Muscle of arm (tissue), 12 donors: Measurements from ENCODE around the gene NPRL2. TPM values are rescaled to one million over a fixed set of nuclear protein-coding genes. Genes with fewer than 3 reads are reported as not detected.
"Not testable (repeated sequence)": the region's sequence is repeated elsewhere in the genome, so short reads cannot be mapped to it uniquely, and the experiment has no call there.

Experiments used
- DNase-seq: peaks from one replicate; pipeline ENCODE4 v3.0.0-alpha.2; 2013
- polyA plus RNA-seq, 12 donors: library from polyadenylated mRNA; unstranded; fragments of 120-200 nt; gene quantifications; one replicate each; pipeline ENCODE4 v1.2.1, GENCODE V29; 2013; ENCODE audit not compliant: insufficient read length in 12 of 12

Gene NPRL2
- polyA plus RNA-seq, 12 donors = 7.5 to 21.8 (median 18.0) TPM; not detected in 1

DNA sequence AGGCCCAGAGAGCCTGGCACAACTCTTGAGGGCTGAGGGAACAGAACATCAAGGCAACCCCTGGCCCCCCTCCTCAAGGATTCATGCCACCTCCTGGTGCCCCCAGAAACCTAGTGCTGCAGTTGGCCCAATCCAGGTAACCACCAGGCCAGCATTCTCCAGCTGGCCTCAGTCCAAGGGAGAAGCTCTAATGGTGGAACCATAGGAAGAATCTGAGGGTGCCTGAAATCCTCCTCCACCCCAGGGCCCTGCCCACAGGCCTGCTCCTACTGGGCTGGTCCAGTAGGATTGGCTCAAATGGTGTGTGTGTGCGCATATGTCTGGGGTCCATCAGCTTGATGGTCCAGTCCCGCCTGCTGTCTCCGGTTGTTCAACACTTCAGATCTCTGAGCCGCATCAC is 35.8 kb downstream of the NPRL2 start:
- DNase-seq = no peak

- DNase-seq = no peak
Measured at GRCh38 chr3:50314342-50314741, 36.2 kb downstream of the NPRL2 start.

GRCh38 chr3:50312041-50312440 is 38.5 kb downstream of the NPRL2 start:
- not testable (repeated sequence) for DNase-seq

DNA sequence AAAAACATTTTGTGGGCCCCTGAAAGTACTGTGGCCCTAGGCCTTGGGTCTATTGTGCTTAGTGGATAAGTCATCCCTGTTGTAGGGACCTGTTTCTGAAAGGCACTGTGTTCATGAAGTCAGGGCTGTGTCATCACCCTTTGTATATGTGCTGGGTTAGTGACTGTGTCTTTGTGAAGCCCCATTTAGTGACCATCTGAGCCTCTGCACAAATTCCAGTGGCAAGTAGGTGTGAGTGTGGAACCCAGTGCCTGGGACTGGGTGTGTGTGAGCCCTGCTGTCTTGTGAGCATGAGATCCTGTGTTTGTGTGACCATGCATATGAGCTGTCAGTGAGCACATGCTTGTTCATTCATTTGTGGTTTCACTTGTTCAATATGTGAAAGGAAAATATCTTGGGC is 46.0 kb downstream of the NPRL2 start:
- no peak for DNase-seq

GRCh38 chr3:50303013-50303815 is 47.4 kb downstream of the NPRL2 start, which contains the start of gene HYAL1:
Gene HYAL1 (minus strand): TSS chr3:50303574. CDS start chr3:50302956, 618 bp downstream.
- DNase-seq = no peak

- DNase-seq = no peak
Measured at GRCh38 chr3:50302095-50303012, 48.2 kb downstream of the NPRL2 start.

- no peak for DNase-seq
Measured at GRCh38 chr3:50300681-50301254, 49.8 kb downstream of the NPRL2 start.

- no peak for DNase-seq
Measured at GRCh38 chr3:50299929-50300680, 50.5 kb downstream of the NPRL2 start.

DNA sequence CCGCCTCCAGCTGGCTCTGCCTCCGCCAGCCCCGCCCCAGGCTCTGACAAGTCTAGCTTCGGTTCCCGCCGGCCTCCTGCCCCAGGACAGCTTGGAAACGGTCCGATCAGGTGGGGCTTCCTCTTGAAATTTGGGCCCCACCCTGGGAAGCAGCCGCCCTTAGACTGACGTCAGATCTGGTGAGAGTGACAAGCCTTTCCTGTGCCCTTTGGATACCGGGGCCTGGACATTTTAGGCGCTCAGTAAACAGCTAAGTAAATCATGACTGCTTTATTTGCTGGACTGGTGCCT is 51.0 kb downstream of the NPRL2 start:
- DNase-seq = no peak

DNA sequence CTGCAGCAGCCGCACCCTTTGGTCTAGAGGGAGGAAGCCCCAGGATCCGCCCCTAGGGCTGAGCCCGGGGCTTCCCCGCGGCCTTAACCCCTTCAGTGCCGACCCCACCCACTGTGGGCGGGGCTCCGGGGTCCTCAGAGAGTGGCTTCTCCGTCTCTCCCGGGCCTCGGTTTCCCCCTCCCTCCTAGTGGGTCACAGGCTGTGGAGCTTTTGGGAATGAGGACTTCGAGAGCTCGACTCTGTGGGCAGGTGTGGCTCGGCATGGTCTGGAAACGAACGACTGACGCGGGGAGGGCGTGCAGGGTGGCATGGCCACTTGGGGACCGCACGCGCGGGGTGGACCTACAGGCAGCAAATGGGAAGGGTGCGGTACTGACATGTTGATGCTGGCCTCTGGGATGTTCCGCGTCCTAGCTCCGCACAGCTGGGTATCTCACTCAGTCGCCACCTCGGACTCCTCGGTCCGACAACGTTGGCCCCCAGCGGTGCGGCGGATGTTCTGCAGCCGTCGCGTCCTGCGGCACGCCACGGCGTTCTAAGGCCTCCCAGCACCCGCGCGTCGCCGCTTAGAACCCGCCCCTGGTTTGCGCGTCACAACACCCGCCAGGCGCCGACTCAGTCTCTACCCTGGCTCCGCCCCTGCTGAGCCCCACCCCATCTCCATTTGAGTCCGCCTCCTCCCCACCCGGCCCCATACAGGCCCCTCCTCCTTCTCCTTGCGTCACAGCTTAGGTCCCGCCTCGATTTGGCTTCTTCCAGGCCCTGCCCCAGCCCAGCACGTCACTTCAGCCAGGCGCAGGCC is 51.5 kb downstream of the NPRL2 start, which contains the start of the genes HYAL3 and NAA80:
TSS of gene HYAL3 (minus strand) at position 570 of the 802 bp plus-strand sequence. CDS start 3,803 bp downstream, outside the sequence.
TSS of gene NAA80 (minus strand) at position 570 of the 802 bp plus-strand sequence. CDS start 1,942 bp downstream, outside the sequence.
- peak; percentile 100 for DNase-seq

- no peak for DNase-seq
Measured at GRCh38 chr3:50297896-50298725, 52.5 kb downstream of the NPRL2 start.

DNA sequence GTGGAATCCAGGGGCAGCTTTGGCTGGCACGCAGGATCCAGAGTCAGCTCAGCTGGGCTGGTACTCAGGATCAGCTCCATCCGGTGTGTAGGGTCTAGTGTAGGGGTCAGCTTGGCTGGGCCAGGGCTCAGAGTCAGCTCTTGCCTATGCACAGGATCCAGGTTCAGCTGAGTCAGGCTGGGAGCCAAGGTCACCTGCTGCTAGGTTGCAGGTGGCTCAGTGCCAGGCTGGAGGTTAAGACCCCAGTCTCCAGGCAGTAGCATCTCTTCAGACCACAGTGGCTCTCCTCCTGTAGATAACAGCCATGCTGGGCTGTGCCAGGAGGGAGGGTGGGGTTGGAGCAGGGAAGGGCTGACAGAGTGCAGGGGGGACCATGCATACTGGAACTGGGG is 53.2 kb downstream of the NPRL2 start:
- DNase-seq = no peak

Other genes with a start within 250 kb of the NPRL2 start
- 10 to 100 TPM in 9 of 12 donors, 1 to 10 TPM in 2, not detected in 1; 6.4 to 70.8 (median 14.0) TPM for gene SEMA3F, start 195.5 kb downstream of the NPRL2 start, polyA plus RNA-seq
- under 1 TPM in 3 of 12 donors, not detected in 9; 0.08 to 0.23 (median 0.21) TPM for gene GNAT1, start 159.2 kb downstream of the NPRL2 start, polyA plus RNA-seq
- gene SLC38A3, start 145.5 kb downstream of the NPRL2 start, polyA plus RNA-seq = 1 to 10 TPM in 10 of 12 donors, not detected in 2; 1.3 to 4.3 (median 3.1) TPM
- 100 to 1,000 TPM; 153 to 270 (median 174) TPM for gene GNAI2, start 114.6 kb downstream of the NPRL2 start, polyA plus RNA-seq
- 10 to 100 TPM in 11 of 12 donors, not detected in 1; 30.1 to 92.7 (median 35.2) TPM for gene SEMA3B, start 81.6 kb downstream of the NPRL2 start, polyA plus RNA-seq
- 10 to 100 TPM in 10 of 12 donors, 1 to 10 TPM in 1, not detected in 1; 8.2 to 40.8 (median 26.1) TPM for gene LSMEM2, start 71.7 kb downstream of the NPRL2 start, polyA plus RNA-seq
- gene IFRD2, start 58.3 kb downstream of the NPRL2 start, polyA plus RNA-seq = 10 to 100 TPM in 11 of 12 donors, not detected in 1; 33.8 to 53.7 (median 48.0) TPM
- gene HYAL3, start 51.4 kb downstream of the NPRL2 start, polyA plus RNA-seq = 1 to 10 TPM in 10 of 12 donors, not detected in 2; 1.2 to 4.4 (median 2.1) TPM
- gene NAA80, start 51.4 kb downstream of the NPRL2 start, polyA plus RNA-seq = 10 to 100 TPM in 1 of 12 donors, 1 to 10 TPM in 9, not detected in 2; 4.5 to 12.5 (median 6.1) TPM
- gene HYAL1, start 47.2 kb downstream of the NPRL2 start, polyA plus RNA-seq = 1 to 10 TPM in 8 of 12 donors, under 1 TPM in 2, not detected in 2; 0.95 to 3.3 (median 1.8) TPM
- 10 to 100 TPM in 11 of 12 donors, not detected in 1; 30.9 to 43.9 (median 36.9) TPM for gene HYAL2, start 28.0 kb downstream of the NPRL2 start, polyA plus RNA-seq
- 10 to 100 TPM in 11 of 12 donors, not detected in 1; 12.5 to 45.3 (median 15.9) TPM for gene TUSC2, start 22.6 kb downstream of the NPRL2 start, polyA plus RNA-seq
- 10 to 100 TPM in 11 of 12 donors, not detected in 1; 26.1 to 42.4 (median 33.0) TPM for gene RASSF1, start 9.9 kb downstream of the NPRL2 start, polyA plus RNA-seq
- gene ZMYND10, start 5.0 kb downstream of the NPRL2 start, polyA plus RNA-seq = 1 to 10 TPM in 3 of 12 donors, under 1 TPM in 7, not detected in 2; 0.65 to 1.7 (median 0.83) TPM
- 1 to 10 TPM in 10 of 12 donors, not detected in 2; 4.3 to 7.8 (median 6.7) TPM for gene CYB561D2, start 87 bp upstream of the NPRL2 start, polyA plus RNA-seq
- gene TMEM115, start 8.7 kb upstream of the NPRL2 start, polyA plus RNA-seq = 10 to 100 TPM in 11 of 12 donors, not detected in 1; 19.5 to 29.1 (median 22.9) TPM
- 10 to 100 TPM in 2 of 12 donors, 1 to 10 TPM in 9, not detected in 1; 5.0 to 12.5 (median 7.7) TPM for gene CACNA2D2, start 152.9 kb upstream of the NPRL2 start, polyA plus RNA-seq
- 10 to 100 TPM in 11 of 12 donors, not detected in 1; 13.0 to 24.8 (median 17.3) TPM for gene C3orf18, start 217.0 kb upstream of the NPRL2 start, polyA plus RNA-seq
- 10 to 100 TPM in 11 of 12 donors, not detected in 1; 14.6 to 21.7 (median 17.0) TPM for gene HEMK1, start 218.7 kb upstream of the NPRL2 start, polyA plus RNA-seq